Esophagus (tissue), 2 donors: Measurements from ENCODE around the gene RAB11FIP3. TPM values are rescaled to one million over a fixed set of nuclear protein-coding genes. Genes with fewer than 3 reads are reported as not detected.

Experiments
- H3K27ac ChIP-seq, 2 donors: one replicate each; pipeline ENCODE4 v1.5.1; 2013; ENCODE audit warnings: low read depth in 2 of 2, mild to moderate bottlenecking in 2 of 2, inconsistent platforms in 1 of 2, low read length in 1 of 2, moderate library complexity in 1 of 2
- H3K27me3 ChIP-seq, 2 donors: one replicate each; pipeline ENCODE4 v1.6.1; 2013; ENCODE audit warnings: low read length in 2 of 2, control low read depth in 1 of 2, mild to moderate bottlenecking in 1 of 2; ENCODE audit not compliant: insufficient read depth in 2 of 2, control insufficient read depth in 1 of 2
- H3K36me3 ChIP-seq, 2 donors: one replicate each; pipeline ENCODE4 v1.6.1; 2013; ENCODE audit warnings: low read length in 1 of 2; ENCODE audit not compliant: control insufficient read depth in 2 of 2, insufficient read depth in 2 of 2
- H3K4me1 ChIP-seq, 2 donors: one replicate each; pipeline ENCODE4 v1.6.1; 2013; ENCODE audit warnings: low read length in 1 of 2; ENCODE audit not compliant: control insufficient read depth in 2 of 2, insufficient read depth in 2 of 2
- H3K4me3 ChIP-seq, 2 donors: one replicate each; pipeline ENCODE4 v1.5.1; 2013; ENCODE audit warnings: low read length in 2 of 2, mild to moderate bottlenecking in 2 of 2, low read depth in 1 of 2, moderate library complexity in 1 of 2
- H3K9me3 ChIP-seq, 2 donors: one replicate each; pipeline ENCODE4 v1.6.1; 2013; ENCODE audit warnings: mild to moderate bottlenecking in 2 of 2, low read depth in 1 of 2, low read length in 1 of 2, moderate library complexity in 1 of 2; ENCODE audit not compliant: control insufficient read depth in 2 of 2, insufficient read depth in 1 of 2
- WGBS, 2 donors: extraction: QIAGEN DNeasy Blood & Tissue Kit; methylation state at CpG; one replicate each; pipeline ENCODE4 v1.1.7; 2013; 5-methylcytosine and 5-hydroxymethylcytosine counted together
- polyA plus RNA-seq, 2 donors: library from polyadenylated mRNA; stranded (reverse); fragments of 200-250 nt; gene quantifications; one replicate each; pipeline ENCODE4 v1.2.3, GENCODE V29; 2013
- donor health status: healthy with polysubstance abuse.
- donor health status: Bipolar disorder and iron deficiency.

The RAB11FIP3 gene
- polyA plus RNA-seq, 2 donors = 9.1 to 10.6 TPM

DNA sequence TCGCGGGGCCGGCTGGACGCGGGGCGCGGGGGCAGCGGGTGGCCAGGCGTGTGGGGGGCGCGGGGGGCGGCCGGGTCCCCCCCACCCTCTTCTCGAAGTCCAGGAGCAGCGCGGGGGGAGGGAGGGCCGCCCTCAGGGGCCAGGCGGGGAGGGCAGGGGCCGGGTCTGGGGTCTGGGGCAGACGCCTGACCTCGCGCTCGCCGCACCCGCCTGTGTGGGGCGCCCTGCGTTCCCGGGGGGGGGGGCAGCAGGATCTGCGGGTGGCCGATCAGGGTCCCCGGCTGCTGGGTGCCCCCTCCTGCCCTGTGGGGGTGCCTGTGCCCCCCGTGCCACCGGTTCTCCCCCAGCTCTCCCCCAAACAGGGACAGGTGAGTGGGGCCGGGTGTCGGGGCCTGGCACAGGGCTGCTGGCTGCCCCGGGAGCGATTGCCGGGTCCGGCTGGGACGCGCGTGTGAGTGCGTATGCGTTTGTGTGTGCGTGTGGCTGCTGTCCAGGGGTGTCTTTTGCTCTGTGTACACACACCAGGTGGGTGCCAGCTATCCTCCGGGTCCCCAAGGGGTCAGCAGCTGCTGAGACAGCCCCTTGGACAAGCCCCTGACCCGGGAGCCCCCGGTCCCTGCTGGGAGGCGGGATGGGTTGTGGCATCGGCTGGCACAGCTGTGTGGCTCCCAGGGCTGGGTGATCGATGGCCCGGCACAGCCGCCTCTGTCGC lies 135.4 kb downstream of the RAB11FIP3 start:
- Histone ChIP-seq H3K27ac (no peak overlapping the region), H3K36me3 (no peaks in the 10 kb centered on the region), H3K9me3 (no peaks in the 10 kb centered on the region), H3K27me3 (peaks cover 0 to 21% of the 10 kb centered on the region in 2 donors), H3K4me1 (peaks cover 5 to 6% of the 10 kb centered on the region in 2 donors), H3K4me3 (peak overlapping the region in 1 of 2 donors; percentile 13)
- WGBS, 2 donors = 16 to 20% methylated on average over 23 to 54 of the region's 54 CpGs

DNA sequence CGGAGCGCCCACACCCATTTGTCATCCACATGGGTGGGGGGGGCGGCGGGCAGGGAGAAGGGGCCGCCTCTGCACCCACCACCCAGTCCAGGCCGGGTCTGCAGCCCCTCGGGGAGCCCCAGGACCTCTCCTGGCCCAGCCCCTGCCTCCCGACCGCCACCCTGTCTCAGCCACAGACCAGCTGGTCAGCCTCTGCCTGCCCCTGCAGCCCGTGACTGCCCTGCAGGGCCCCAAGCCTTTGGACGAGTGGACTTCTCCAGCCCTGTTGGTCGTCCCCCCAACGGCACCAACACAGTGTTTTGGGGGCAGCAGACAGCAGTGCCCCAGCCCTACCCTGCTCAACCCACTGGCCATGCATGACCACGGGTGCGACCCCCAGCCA lies 136.0 kb downstream of the RAB11FIP3 start:
- no peak overlapping the region for H3K27ac ChIP-seq
- no peaks in the 10 kb centered on the region for H3K36me3 ChIP-seq
- peaks cover 6% of the 10 kb centered on the region in 2 donors for H3K4me1 ChIP-seq
- WGBS, 2 donors = 59 to 63% methylated on average over 11 to 15 of the region's 15 CpGs
- H3K9me3 ChIP-seq = no peaks in the 10 kb centered on the region
- H3K27me3 ChIP-seq = peaks cover 0 to 21% of the 10 kb centered on the region in 2 donors
- H3K4me3 ChIP-seq = no peak overlapping the region

DNA sequence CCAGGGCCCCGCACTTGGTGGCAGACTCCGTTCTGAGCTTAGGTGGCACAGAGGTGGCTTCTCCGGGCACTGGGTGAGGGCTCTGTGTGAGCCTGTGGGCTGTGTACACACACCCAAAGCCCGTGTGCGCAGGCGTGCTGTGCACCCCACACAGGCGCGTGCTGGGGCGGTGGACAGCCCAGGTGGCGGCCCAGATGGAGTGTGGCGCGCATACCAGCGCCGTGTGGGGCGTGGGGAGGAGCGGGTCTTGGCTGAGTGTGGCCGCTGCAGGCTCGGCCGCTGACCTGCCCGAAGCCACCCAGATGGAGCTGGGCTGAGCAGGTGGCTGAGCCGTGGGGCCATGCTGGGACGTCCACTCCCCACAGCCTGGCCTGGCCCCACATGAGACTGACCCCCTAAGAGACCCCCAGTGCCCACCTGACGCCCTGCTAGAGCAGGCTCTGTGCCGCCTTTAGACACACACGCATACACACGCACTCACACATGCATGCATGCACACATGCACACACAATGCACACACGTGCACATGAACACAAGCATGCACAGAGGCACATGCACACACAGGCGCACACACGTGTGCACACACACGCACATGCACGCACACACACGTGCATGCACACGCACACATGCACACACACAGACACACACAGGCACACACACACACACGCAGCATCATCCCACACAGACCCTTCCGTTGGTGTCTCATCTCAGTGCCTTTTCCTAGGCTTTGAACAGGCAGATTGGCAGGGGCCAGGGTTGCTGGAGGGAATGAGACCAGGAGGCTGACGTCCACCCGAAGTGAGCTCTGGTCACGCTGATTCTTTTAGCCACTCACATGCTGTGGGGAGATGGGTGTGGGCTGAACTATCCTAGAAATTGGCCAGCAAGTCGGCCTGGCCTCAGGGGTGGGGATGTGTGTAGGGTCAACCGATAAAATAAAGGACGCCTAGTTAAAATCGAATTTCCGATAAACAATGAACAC lies 136.8 kb downstream of the RAB11FIP3 start:
- Histone ChIP-seq H3K9me3 (no peaks in the 10 kb centered on the region), H3K4me3 (no peak overlapping the region), H3K27ac (no peak overlapping the region), H3K4me1 (peaks cover 10 to 14% of the 10 kb centered on the region in 2 donors), H3K36me3 (no peaks in the 10 kb centered on the region), H3K27me3 (peaks cover 0 to 21% of the 10 kb centered on the region in 2 donors)
- WGBS, 2 donors = 79 to 80% methylated on average over 43 of the region's 43 CpGs

DNA sequence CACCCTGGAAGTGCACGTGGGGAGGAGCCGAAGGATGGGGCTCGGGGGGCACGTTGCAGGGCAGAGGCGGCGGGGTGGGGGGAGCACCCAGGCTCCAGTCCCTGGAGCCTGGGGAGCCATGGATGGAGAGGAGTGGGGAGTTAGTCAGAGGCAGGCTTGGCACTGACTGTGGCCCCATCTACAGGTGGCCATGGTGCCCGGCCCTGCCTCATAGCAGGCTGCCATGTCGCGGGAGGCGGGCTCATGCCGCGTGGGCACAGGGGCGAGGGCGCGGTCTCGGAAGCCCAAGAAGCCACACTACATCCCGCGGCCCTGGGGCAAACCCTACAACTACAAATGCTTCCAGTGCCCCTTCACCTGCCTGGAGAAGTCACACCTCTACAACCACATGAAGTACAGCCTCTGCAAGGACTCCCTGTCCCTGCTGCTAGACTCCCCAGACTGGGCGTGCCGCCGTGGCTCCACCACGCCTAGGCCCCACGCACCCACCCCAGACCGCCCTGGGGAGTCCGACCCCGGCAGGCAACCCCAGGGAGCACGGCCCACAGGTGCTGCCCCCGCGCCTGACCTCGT lies 137.7 kb downstream of the RAB11FIP3 start:
- no peak overlapping the region for H3K27ac ChIP-seq
- H3K27me3 ChIP-seq = peaks cover 0 to 21% of the 10 kb centered on the region in 2 donors
- H3K4me3 ChIP-seq = no peak overlapping the region
- H3K9me3 ChIP-seq = peaks cover 0 to 2% of the 10 kb centered on the region in 2 donors
- H3K36me3 ChIP-seq = no peaks in the 10 kb centered on the region
- WGBS, 2 donors = 77 to 78% methylated on average over 30 of the region's 30 CpGs
- H3K4me1 ChIP-seq = peaks cover 10 to 20% of the 10 kb centered on the region in 2 donors

DNA sequence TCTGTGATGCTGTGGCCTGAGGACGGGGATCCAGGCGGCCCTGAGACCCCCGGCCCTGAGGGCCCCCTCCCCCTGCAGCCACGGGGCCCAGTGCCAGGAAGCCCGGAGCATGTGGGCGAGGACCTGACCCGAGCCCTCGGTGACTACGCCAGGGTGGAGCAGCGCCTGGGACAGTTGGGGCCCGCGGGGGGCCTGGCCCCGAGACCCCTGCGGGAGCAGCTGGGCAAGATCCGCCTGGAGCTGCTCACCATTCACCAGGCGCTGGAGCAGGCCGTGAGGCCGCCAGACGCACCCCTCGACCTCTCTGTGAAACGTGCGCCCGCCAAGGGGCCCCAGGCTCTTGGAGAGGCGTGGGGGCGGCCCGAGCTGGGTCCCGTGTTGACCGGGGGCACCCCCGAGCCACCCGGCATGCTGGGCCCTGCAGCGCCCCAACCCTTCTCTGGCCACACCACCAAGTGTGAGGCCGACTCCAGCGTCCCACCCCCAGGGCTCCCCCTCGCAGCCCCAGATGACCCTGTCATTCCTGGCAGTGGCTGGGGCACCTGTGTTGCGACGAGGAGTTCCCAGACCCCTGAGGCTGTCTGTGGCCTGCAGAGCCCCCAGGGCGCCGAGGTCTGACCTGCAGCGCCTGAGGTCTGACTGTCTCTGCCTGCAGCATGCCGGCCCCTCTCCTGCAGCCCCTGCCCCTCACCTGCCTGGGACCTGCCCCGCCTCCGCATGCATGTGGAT lies 139.4 kb downstream of the RAB11FIP3 start:
- Histone ChIP-seq H3K9me3 (peaks cover 0 to 2% of the 10 kb centered on the region in 2 donors), H3K4me1 (peaks cover 8 to 29% of the 10 kb centered on the region in 2 donors), H3K27me3 (peaks cover 0 to 12% of the 10 kb centered on the region in 2 donors), H3K4me3 (no peak overlapping the region), H3K27ac (no peak overlapping the region), H3K36me3 (no peaks in the 10 kb centered on the region)
- 80 to 84% methylated on average over 42 of the region's 42 CpGs for WGBS, 2 donors

DNA sequence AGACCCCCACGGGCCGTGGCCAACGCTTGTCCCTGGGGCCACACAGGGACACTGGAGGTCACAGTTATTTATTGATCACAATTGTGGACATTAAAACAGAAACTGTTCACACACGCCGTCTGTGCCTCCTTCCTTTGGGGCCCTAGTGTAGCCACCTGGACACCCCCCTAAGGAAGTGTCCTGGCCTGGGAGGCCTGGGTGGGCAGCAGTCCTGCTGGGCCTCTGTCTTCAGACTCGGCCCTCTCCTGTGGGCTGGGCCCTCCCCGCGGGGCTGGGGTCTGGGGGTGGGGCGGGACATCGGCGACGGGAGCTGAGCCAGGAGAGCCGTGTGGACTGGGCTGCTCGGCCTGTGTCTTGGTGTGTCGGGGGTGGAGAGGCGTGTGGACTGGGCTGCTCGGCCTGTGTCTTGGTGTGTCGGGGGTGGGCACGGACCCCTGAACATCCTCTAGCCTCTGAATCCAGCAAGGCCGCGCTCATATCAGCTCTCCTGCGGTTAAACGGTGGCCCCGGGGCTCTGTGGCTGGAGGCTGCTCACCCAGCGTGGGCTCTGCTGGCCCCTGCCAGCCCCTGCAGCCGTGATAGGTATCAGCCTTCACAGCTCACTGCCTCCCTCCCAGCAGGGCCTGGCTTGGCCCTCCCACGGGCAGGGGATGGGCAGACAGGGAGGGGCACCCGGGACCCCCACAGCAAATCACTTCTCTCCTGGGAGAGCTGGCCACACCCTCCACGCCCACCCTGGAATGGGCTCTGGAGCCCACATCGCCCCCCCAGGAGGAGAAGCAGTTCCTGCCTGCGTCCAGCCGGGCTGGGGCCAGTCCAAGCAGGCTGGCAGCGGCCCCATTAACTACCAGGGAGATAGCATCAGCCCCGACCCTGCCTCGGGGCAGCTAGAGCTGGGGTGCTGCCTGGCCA lies 140.2 kb downstream of the RAB11FIP3 start:
- 48 to 53% methylated on average over 35 of the region's 35 CpGs for WGBS, 2 donors
- Histone ChIP-seq H3K4me1 (peaks cover 8 to 31% of the 10 kb centered on the region in 2 donors), H3K4me3 (no peak overlapping the region), H3K27ac (no peak overlapping the region), H3K36me3 (no peaks in the 10 kb centered on the region), H3K9me3 (peaks cover 0 to 2% of the 10 kb centered on the region in 2 donors), H3K27me3 (peaks cover 0 to 6% of the 10 kb centered on the region in 2 donors)

DNA sequence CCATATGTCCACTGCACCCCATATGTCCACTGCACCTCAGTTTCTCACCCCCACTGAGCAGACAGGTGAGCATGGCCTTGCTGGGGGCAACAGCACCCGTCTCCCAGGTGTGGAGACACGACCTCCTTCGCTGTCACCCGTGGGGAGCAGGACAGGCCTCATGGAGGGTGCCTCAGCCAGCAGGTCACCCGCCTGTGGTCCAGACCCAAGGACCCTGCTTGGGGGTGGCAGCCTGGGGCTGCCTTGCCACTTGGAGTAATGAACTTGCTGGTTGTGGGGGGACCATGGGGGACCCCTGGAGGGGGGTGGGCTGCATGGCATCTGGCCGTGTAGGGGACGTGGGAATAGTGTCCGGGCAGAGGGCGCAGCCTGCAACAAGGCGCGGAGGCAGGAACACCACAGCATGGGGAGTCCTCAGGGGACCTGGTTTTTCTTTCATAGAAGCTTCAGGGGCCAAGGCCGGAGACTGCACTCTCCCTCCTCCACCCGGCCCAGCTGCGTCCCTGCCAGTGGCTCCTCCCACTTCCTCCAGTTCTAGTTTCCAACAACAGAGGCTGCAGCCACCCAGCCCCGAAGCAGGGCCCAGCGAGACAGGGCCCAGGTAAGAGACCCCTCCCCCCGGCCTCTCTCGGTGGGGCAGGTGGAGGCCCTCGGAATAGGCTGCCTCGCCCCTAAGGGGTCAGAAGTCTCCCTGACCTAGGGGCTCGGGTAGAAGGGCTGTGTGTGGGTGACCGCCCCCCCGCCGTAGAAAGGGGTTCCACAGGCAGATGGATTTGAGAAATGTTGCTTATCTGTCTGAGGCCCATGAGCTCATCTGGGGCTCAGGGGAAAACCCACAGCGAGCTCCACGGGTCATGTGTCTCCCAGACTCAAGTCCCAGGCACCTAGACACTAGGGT lies 141.3 kb downstream of the RAB11FIP3 start, which contains the start of gene NHLRC4:
NHLRC4 (plus strand) TSS at position 531 of the 898 bp plus-strand sequence. CDS start 1,043 bp downstream, outside the sequence.
- no peaks in the 10 kb centered on the region for H3K36me3 ChIP-seq
- H3K4me1 ChIP-seq = peaks cover 8 to 35% of the 10 kb centered on the region in 2 donors
- peak within 1 kb of the TSS in 1 of 2 donors; percentile 3 for H3K27ac ChIP-seq

More for the DNA sequence above, 141.3 kb downstream of the RAB11FIP3 start, which contains the start of gene NHLRC4:
- WGBS, 2 donors = 34 to 35% methylated on average over 26 of the region's 26 CpGs
- Histone ChIP-seq H3K4me3 (peak within 1 kb of the TSS in 1 of 2 donors; percentile 18), H3K27me3 (no peaks in the 10 kb centered on the region), H3K9me3 (peaks cover 0 to 2% of the 10 kb centered on the region in 2 donors)
